IPS-20b (cell line): Measurements from ENCODE around the gene THRA.
A peak's percentile ranks its signal among the peaks of the same experiment; 100 is the strongest.

ENCODE experiments used
- H3K27ac ChIP-seq: one replicate; pipeline ENCODE4 v1.5.1; 2013; ENCODE audit warnings: low read length
- H3K27me3 ChIP-seq: 2 replicates; pipeline ENCODE4 v1.6.1; 2013; ENCODE audit warnings: mild to moderate bottlenecking, low read length, inconsistent platforms; ENCODE audit not compliant: insufficient read depth
- H3K36me3 ChIP-seq: 2 replicates; pipeline ENCODE4 v1.6.1; 2013; ENCODE audit warnings: low read depth, mild to moderate bottlenecking, inconsistent platforms, low read length, moderate library complexity; ENCODE audit not compliant: insufficient read depth
- H3K4me1 ChIP-seq: 2 replicates; pipeline ENCODE4 v1.6.1; 2013; ENCODE audit warnings: mild to moderate bottlenecking, control low read depth, inconsistent platforms, low read length, moderate library complexity; ENCODE audit not compliant: insufficient read depth
- H3K4me3 ChIP-seq: 2 replicates; pipeline ENCODE4 v1.5.1; 2013; ENCODE audit warnings: mild to moderate bottlenecking, low read length, inconsistent platforms
- H3K9ac ChIP-seq: 2 replicates; pipeline ENCODE4 v1.6.1; 2013; ENCODE audit warnings: low read depth, mild to moderate bottlenecking, inconsistent platforms, low read length, moderate library complexity
- H3K9me3 ChIP-seq: 2 replicates; pipeline ENCODE4 v1.6.1; 2013; ENCODE audit warnings: mild to moderate bottlenecking, low read depth, low read length, inconsistent platforms; ENCODE audit not compliant: insufficient read depth

THRA gene, protein sequence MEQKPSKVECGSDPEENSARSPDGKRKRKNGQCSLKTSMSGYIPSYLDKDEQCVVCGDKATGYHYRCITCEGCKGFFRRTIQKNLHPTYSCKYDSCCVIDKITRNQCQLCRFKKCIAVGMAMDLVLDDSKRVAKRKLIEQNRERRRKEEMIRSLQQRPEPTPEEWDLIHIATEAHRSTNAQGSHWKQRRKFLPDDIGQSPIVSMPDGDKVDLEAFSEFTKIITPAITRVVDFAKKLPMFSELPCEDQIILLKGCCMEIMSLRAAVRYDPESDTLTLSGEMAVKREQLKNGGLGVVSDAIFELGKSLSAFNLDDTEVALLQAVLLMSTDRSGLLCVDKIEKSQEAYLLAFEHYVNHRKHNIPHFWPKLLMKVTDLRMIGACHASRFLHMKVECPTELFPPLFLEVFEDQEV

GRCh38 chr17:40062329-40063186 lies at the start of gene THRA:
THRA (plus strand) TSS chr17:40062965; CDS start chr17:40074489, 11,524 bp downstream.
- no peaks in the 10 kb centered on the region for H3K36me3 ChIP-seq
- no peaks in the 10 kb centered on the region for H3K9me3 ChIP-seq
- peaks cover 30% of the 10 kb centered on the region; the same call in 1 of the 2 replicates for H3K4me1 ChIP-seq
- peak within 1 kb of the TSS; percentile 85 for H3K4me3 ChIP-seq
- no peak within 1 kb of the TSS for H3K27ac ChIP-seq
- H3K9ac ChIP-seq = peak within 1 kb of the TSS; percentile 71
- H3K27me3 ChIP-seq = peaks cover 32% of the 10 kb centered on the region

- Histone ChIP-seq H3K4me1 (peaks cover 15% of the 10 kb centered on the region; the same call in 1 of the 2 replicates), H3K9me3 (no peaks in the 10 kb centered on the region), H3K4me3 (no peak overlapping the region), H3K27me3 (no peaks in the 10 kb centered on the region), H3K9ac (no peak overlapping the region), H3K36me3 (peaks cover 6% of the 10 kb centered on the region; the same call in 1 of the 2 replicates), H3K27ac (no peak overlapping the region)
These were observed 48.3 kb upstream of the THRA start for GRCh38 chr17:40014375-40014980.

GRCh38 chr17:40015005-40015997 lies 47.5 kb upstream of the THRA start, which contains the start of gene CSF3:
CSF3 (plus strand) TSS chr17:40015440; CDS start chr17:40015475, 35 bp downstream.
- H3K9ac ChIP-seq = no peak within 1 kb of the TSS
- no peak within 1 kb of the TSS for H3K4me3 ChIP-seq

GRCh38 chr17:40015998-40016985 lies 46.5 kb upstream of the THRA start:
- H3K27ac ChIP-seq = no peak overlapping the region
- H3K27me3 ChIP-seq = no peaks in the 10 kb centered on the region
- no peak overlapping the region for H3K4me3 ChIP-seq
- H3K9ac ChIP-seq = no peak overlapping the region
- H3K4me1 ChIP-seq = peaks cover 16% of the 10 kb centered on the region; the same call in 1 of the 2 replicates
- no peaks in the 10 kb centered on the region for H3K9me3 ChIP-seq
- H3K36me3 ChIP-seq = peaks cover 20% of the 10 kb centered on the region

More at GRCh38 chr17:40015005-40015997, 47.5 kb upstream of the THRA start, which contains the start of gene CSF3:
- Histone ChIP-seq H3K9me3 (no peaks in the 10 kb centered on the region), H3K4me1 (peaks cover 16% of the 10 kb centered on the region; the same call in 1 of the 2 replicates), H3K27ac (no peak within 1 kb of the TSS), H3K27me3 (no peaks in the 10 kb centered on the region), H3K36me3 (peaks cover 14% of the 10 kb centered on the region)

DNA sequence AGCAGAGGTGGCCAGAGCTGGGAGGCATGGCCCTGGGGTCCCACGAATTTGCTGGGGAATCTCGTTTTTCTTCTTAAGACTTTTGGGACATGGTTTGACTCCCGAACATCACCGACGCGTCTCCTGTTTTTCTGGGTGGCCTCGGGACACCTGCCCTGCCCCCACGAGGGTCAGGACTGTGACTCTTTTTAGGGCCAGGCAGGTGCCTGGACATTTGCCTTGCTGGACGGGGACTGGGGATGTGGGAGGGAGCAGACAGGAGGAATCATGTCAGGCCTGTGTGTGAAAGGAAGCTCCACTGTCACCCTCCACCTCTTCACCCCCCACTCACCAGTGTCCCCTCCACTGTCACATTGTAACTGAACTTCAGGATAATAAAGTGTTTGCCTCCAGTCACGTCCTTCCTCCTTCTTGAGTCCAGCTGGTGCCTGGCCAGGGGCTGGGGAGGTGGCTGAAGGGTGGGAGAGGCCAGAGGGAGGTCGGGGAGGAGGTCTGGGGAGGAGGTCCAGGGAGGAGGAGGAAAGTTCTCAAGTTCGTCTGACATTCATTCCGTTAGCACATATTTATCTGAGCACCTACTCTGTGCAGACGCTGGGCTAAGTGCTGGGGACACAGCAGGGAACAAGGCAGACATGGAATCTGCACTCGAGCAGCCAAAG lies 45.2 kb upstream of the THRA start:
- peaks cover 33% of the 10 kb centered on the region for H3K36me3 ChIP-seq
- H3K9ac ChIP-seq = peak overlapping the region; percentile 57; the same call in 1 of the 2 replicates
- H3K27me3 ChIP-seq = no peaks in the 10 kb centered on the region
- H3K4me1 ChIP-seq = peaks cover 16% of the 10 kb centered on the region; the same call in 1 of the 2 replicates
- no peak overlapping the region for H3K27ac ChIP-seq
- no peaks in the 10 kb centered on the region for H3K9me3 ChIP-seq
- H3K4me3 ChIP-seq = no peak overlapping the region

- Histone ChIP-seq H3K4me3 (peak overlapping the region; percentile 36; the same call in 1 of the 2 replicates), H3K9me3 (no peaks in the 10 kb centered on the region)
These were observed 44.3 kb upstream of the THRA start for GRCh38 chr17:40018211-40019121.

GRCh38 chr17:40019140-40019991 lies 43.4 kb upstream of the THRA start:
- no peaks in the 10 kb centered on the region for H3K27me3 ChIP-seq
- H3K4me1 ChIP-seq = peaks cover 15% of the 10 kb centered on the region; the same call in 1 of the 2 replicates
- H3K27ac ChIP-seq = peak overlapping the region; percentile 82
- H3K9ac ChIP-seq = peak overlapping the region; percentile 57
- H3K9me3 ChIP-seq = no peaks in the 10 kb centered on the region
- peaks cover 46% of the 10 kb centered on the region for H3K36me3 ChIP-seq
- peak overlapping the region; percentile 36; the same call in 1 of the 2 replicates for H3K4me3 ChIP-seq

More at GRCh38 chr17:40018211-40019121, 44.3 kb upstream of the THRA start:
- Histone ChIP-seq H3K27me3 (no peaks in the 10 kb centered on the region), H3K9ac (peak overlapping the region; percentile 57), H3K27ac (peak overlapping the region; percentile 82), H3K36me3 (peaks cover 42% of the 10 kb centered on the region), H3K4me1 (peaks cover 16% of the 10 kb centered on the region; the same call in 1 of the 2 replicates)

GRCh38 chr17:40020146-40020545 lies 42.6 kb upstream of the THRA start:
- H3K4me3 ChIP-seq = no peak overlapping the region
- no peaks in the 10 kb centered on the region for H3K9me3 ChIP-seq
- H3K9ac ChIP-seq = no peak overlapping the region
- H3K36me3 ChIP-seq = peaks cover 52% of the 10 kb centered on the region
- H3K27me3 ChIP-seq = no peaks in the 10 kb centered on the region
- no peak overlapping the region for H3K27ac ChIP-seq
- peaks cover 13% of the 10 kb centered on the region; the same call in 1 of the 2 replicates for H3K4me1 ChIP-seq
